ENCODE results near the gene NECTIN2.

DNA sequence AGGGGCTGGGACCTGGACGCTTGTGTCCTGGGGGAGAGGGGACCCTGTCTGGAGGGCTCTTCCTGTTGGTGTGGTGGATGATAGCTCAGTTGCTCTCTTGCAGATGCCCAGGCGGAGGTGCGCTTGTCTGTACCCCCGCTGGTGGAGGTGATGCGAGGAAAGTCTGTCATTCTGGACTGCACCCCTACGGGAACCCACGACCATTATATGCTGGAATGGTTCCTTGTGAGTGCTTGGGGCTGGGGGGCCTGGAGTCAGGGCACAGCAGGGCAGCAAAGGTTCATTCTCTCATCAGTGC lies 35.0 kb upstream of the NECTIN2 start:
- TF ChIP-seq, protein P1, sequence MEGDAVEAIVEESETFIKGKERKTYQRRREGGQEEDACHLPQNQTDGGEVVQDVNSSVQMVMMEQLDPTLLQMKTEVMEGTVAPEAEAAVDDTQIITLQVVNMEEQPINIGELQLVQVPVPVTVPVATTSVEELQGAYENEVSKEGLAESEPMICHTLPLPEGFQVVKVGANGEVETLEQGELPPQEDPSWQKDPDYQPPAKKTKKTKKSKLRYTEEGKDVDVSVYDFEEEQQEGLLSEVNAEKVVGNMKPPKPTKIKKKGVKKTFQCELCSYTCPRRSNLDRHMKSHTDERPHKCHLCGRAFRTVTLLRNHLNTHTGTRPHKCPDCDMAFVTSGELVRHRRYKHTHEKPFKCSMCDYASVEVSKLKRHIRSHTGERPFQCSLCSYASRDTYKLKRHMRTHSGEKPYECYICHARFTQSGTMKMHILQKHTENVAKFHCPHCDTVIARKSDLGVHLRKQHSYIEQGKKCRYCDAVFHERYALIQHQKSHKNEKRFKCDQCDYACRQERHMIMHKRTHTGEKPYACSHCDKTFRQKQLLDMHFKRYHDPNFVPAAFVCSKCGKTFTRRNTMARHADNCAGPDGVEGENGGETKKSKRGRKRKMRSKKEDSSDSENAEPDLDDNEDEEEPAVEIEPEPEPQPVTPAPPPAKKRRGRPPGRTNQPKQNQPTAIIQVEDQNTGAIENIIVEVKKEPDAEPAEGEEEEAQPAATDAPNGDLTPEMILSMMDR (IDR thresholded peaks at IDR 0.05) = no peak
- no peak for TF ChIP-seq POLR2A (IDR thresholded peaks at IDR 0.05)
